ENCODE data around the gene LHX6. TPM values are rescaled to one million over a fixed set of nuclear protein-coding genes. Genes with fewer than 3 reads are reported as not detected.
A peak's percentile ranks its signal among the peaks of the same experiment; 100 is the strongest.

Gene LHX6
- total and polyA plus RNA-seq, 9 of the 15 experiments (the other 6 are each of a cell fraction or from before 2014, with no cell fraction given): 2.8 to 16.3 (median 7.9) TPM

DNA sequence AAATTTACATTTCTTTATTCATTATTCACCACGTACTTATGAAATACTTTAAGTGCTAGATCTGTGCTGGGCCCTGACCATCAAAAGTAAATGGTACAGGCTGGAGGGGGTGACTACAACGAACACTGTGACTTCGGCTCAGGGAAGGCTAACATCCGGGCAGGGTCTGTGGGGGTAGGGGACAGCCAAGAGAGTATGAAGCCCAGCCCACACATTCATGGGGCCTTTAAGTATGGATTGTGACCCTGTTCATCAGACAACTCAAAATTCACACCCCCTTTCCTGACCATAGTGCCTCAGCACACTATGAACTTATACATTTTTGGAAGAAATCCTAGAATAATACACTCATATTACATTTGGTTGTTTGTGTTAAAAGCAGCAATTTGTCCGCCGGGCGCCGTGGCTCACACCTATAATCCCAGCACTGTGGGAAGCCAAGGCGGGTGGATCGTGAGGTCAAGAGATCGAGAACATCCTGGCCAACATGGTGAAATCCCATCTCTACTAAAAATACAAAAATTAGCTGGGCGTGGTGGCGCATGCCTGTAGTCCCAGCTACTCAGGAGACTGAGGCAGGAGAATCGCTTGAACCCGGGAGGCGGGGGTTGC is 35.7 kb downstream of the LHX6 start:
- no peak overlapping the region for H3K4me2 ChIP-seq (ENCODE audit: insufficient read depth, low read length)
- H3K9me1 ChIP-seq (ENCODE audit: control insufficient read depth, insufficient read depth, low read length): peaks cover 2% of the 10 kb centered on the region
- BruUV-seq (replicated peaks): no TSS peak
- DNase-seq (ENCODE audit: extremely low read depth in 1 of 4, low spot score in 3 of 4): no peak
- no peaks in the 10 kb centered on the region for H3K9me3 ChIP-seq (replicated peaks; ENCODE audit: control insufficient read depth, insufficient read depth, low read depth, low read length)
- peaks cover 0 to 6% of the 10 kb centered on the region in 2 experiments; a peak in 2 of 5 replicates for H3K4me1 ChIP-seq (replicated peaks in 1 of 2; ENCODE audit: control insufficient read depth in 2 of 2, insufficient read depth in 2 of 2, low read length in 2 of 2)
- POLR2A ChIA-PET: interaction anchor here (1.0 to 1.1 kb wide), 2 partner anchors 12 to 92 kb away, joined by 3 read pairs; no protein-coding TSS in a partner anchor
- TF ChIP-seq, protein P1, sequence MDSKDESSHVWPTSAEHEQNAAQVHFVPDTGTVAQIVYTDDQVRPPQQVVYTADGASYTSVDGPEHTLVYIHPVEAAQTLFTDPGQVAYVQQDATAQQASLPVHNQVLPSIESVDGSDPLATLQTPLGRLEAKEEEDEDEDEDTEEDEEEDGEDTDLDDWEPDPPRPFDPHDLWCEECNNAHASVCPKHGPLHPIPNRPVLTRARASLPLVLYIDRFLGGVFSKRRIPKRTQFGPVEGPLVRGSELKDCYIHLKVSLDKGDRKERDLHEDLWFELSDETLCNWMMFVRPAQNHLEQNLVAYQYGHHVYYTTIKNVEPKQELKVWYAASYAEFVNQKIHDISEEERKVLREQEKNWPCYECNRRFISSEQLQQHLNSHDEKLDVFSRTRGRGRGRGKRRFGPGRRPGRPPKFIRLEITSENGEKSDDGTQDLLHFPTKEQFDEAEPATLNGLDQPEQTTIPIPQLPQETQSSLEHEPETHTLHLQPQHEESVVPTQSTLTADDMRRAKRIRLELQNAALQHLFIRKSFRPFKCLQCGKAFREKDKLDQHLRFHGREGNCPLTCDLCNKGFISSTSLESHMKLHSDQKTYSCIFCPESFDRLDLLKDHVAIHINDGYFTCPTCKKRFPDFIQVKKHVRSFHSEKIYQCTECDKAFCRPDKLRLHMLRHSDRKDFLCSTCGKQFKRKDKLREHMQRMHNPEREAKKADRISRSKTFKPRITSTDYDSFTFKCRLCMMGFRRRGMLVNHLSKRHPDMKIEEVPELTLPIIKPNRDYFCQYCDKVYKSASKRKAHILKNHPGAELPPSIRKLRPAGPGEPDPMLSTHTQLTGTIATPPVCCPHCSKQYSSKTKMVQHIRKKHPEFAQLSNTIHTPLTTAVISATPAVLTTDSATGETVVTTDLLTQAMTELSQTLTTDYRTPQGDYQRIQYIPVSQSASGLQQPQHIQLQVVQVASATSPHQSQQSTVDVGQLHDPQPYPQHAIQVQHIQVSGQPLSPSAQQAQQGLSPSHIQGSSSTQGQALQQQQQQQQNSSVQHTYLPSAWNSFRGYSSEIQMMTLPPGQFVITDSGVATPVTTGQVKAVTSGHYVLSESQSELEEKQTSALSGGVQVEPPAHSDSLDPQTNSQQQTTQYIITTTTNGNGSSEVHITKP (IDR thresholded peaks at IDR 0.05; ENCODE audit: partially characterized antibody): peak; percentile 80
- no peak for TF ChIP-seq RNF219 (CRISPR knock-in tag; IDR thresholded peaks at IDR 0.05)
- FAIRE-seq: no peak
- WGBS (ENCODE audit: insufficient coverage, low coverage, missing lambda C conversion rate): 75% methylated on average over 14 of the region's 16 CpGs
- intact Hi-C loops (cut with micrococcal nuclease): no loop called here
- no peaks in the 10 kb centered on the region for H4K20me1 ChIP-seq (replicated peaks; ENCODE audit: control insufficient read depth, insufficient read depth, low read length)
- in situ Hi-C loops (cut with MboI): no loop called here
- H3K9ac ChIP-seq (ENCODE audit: insufficient read depth in 1 of 2, low read depth in 2 of 2, low read length in 2 of 2): no peak overlapping the region
- H2AFZ ChIP-seq (ENCODE audit: low read depth, low read length): no peak overlapping the region
- no peak for ATAC-seq
- no peak overlapping the region for H3K27ac ChIP-seq (ENCODE audit: extremely low read depth, low read depth, low read length)
- CTCF ChIA-PET (ENCODE audit: low intra/inter-chr PET ratio): no interaction called here
- H3K4me3 ChIP-seq: no peak overlapping the region
- no peaks in the 10 kb centered on the region for H3K27me3 ChIP-seq (ENCODE audit: control insufficient read depth in 2 of 2, insufficient read depth in 2 of 2, low read length in 2 of 2)
- H3K36me3 ChIP-seq (ENCODE audit: control insufficient read depth, insufficient read depth, low read length): no peaks in the 10 kb centered on the region
- no peaks in the 10 kb centered on the region for H3K79me2 ChIP-seq (ENCODE audit: control insufficient read depth, insufficient read depth, low read length)

Data from K562 (cell line).